HT-29 (cell line): ENCODE measurements around the gene PACSIN2. TPM values are rescaled to one million over a fixed set of nuclear protein-coding genes. Genes with fewer than 3 reads are reported as not detected.

ENCODE experiments used
- DNase-seq: peaks from one replicate; pipeline ENCODE4 v3.0.0-alpha.2; 2015; ENCODE audit warnings: low spot score
- total RNA-seq: library from RNA; depleted of rRNA; stranded (reverse); fragments of >200 nt; shearing (Covaris generic); gene quantifications from 2 replicates; pipeline ENCODE4 v1.2.3, GENCODE V29; 2014

The PACSIN2 gene
- total RNA-seq, 1 experiment from 2014 or later: 44.8 TPM

DNA sequence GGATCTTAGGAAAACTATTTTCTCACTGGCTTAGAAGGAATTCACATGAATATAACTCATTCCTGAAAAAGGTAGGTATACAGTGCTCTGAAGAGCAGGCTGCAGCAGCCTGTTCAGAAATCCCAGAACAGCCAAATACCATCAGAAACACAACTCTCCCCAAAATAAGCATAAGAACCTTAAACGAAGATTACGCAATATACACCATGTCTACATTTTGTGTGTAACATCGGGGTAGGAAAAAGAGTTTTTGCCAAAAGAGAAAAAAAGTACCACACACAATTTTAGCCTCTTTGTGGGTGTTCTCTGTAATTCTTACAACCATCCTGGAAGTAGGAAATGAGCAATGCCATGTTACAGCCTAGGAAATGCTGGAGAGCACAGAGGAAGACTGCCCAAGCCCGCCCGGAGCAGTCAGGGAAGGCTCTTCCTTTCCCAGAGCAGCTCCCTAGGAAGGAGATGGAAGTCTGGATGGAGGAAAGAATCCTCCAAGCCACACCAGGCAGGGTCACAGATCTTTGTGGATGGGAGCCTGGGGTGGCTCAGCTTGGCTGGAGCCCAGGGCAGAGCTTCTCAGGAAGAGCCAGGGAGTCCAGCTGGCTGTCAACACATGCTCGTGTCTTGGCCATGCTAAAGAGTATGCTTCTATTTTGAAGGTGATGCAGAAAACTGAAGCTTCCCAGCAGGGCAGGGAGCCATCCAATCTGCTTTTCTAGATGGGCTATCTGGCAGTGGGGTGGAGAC, 108.2 kb downstream of the PACSIN2 start:
- DNase-seq: no peak

DNA sequence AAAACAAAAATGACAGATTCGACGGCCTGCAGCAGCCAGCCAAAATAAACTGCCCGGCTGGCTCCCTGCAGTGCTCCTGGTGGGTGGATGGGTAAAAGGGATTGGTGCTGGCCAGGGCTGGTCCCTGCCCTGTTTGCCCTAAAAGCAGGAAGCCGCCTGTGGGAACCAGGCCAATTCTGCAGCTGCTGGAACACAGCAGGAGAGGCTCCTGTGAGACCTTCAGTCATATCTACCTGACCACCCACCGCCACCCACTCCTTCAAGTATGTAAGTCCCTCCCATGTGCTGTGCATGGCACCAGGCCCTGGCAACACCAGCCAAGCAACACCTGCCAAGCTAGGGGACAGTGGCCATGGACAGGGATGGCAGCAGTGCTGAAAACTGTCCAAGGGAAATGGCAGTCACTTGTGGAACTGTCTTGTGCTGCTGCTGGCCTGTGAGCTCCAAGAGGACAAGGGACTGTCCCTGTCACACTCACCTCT, 109.2 kb downstream of the PACSIN2 start:
- peak; percentile 25 for DNase-seq

DNA sequence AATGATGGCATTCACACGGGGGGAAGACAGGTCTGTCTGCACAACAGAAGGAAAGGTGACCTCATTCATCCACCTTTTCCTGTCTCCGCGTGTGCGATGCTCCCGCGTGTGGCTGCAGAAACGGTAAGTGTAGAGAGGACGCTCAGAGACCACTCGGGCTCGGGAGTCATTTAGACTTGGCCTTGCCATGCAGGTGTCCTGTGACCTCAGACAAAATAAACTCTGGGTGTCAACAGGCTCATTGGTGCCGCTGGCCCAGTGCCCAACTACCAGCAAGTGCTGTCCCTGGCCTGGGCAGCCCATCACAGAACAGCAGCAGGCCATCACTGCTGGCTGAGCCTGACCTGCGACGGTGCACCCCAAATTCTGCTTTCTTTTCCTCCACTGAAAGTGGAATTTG, 109.7 kb downstream of the PACSIN2 start:
- DNase-seq: no peak

DNA sequence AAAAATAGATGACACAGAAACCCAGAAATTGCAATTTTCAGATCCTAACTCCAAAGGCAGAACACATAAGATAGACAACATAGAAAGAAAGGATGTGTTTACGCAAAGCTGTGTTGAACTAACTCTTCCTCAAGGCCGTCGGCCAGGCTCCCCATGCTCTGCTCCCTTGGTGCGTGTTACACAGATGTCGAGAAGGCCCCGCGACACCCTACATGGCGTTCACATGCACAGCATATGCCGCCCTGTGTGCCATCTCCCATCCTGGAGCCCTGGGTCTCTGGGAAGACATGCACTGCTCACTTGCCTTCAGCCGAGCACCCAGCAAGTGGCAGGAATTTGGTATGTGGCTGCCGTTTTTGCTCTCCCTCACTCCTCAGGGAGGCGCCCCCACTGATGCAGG, 110.9 kb downstream of the PACSIN2 start:
- DNase-seq: no peak

DNA sequence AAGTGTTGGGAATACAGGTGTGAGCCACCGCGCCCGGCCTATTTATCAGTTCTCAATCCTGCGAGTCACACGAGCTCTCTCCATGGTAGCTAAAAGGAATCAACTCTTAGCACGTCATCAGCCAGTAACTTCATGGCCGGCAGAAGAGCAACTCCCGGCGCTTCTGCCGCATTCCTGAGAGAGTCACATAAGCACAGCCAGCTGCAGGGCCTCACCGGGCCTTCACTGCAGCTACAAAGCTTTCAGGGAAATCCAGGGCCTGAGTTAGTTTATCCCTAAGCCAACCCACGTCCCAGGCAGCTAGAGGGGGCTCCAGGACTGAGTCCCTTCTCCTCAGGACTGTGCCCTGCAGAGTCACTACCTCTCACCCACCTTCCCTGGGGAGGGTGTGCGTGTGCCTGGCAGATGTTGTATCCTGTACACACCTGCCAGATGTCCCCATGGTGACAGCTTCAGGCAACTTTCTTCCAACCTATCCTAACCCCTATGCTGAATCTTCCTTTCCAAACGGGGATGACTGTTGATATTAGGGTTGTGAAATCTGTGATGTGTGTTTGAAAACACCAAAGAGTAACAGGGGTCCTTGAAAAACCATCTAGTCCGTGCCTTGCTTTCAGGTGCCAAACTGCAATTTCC, 112.0 kb downstream of the PACSIN2 start:
- DNase-seq: no peak

DNA sequence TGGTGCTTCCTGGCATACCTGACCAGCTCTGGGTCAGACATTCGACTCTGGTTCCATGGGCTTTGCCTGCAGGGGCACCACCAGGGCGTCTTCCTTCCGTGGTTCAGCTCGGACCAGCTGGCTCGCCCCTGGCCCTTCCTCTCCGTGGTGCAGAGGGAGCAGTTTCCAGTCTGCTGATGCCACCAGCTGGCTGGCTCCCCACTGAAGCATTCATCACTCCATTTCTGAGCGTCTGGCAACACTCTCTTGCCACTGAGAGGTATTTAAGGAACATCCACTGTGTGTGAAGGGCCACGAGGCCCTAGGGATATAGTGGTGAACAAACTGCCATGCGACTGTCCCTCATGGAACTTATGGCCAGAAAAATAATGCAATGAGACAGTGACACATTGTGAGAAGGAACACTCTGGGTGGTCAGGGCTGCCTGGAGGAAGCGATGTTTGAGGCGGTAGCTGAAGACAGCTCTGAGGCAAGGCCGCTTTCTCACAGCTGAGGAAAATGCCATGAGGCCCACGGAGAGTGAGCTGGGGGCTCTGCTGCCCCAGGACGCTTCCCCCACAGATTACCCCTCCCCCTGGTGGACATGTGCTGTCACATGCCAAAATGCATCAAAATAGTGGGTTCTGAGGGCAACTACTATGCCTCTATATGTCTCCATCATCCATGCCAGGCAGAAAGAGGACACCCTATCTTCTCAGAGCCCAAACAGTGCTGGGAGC, 113.0 kb downstream of the PACSIN2 start:
- DNase-seq: no peak

DNA sequence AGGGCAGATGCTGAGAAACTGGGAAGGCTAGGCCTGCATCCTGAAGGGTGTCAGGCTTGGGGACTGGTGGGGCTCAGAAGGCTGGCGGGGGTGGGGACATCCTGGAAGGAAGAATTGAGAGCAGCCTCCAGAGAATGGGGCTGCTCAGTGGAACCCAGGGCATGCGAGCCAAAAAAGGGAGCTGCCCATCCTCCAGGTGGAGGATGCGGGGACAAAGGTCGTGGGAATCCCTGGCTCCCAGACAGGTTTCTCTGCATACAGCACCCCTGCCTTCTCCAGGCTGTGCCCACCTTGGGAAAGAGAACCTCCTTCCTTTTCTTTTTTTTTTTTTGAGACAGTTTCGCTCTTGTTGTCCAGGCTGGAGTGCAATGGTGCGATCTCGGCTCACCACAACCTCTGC, 117.0 kb downstream of the PACSIN2 start:
- DNase-seq: no peak

DNA sequence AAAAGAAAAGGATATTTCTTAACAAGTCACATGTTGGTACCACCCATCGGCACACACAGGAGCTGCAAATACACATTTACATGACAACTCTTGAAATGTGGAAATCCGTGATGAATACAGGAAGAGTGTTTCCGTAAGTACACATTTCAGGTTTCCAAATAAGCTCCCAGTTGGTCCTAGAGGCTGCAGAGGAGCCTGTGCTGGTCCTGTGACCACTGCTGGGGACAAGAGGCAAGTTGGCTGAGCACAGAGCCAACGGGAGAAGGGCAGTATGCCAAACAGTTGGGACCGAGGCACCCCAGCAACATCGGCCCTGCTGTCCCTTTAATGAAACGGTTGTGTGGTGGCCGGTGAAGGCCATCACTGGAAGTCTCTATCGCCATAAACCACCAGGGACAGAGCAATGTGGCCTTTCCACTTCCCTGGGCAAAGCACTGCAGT, 119.4 kb downstream of the PACSIN2 start:
- DNase-seq: no peak

DNA sequence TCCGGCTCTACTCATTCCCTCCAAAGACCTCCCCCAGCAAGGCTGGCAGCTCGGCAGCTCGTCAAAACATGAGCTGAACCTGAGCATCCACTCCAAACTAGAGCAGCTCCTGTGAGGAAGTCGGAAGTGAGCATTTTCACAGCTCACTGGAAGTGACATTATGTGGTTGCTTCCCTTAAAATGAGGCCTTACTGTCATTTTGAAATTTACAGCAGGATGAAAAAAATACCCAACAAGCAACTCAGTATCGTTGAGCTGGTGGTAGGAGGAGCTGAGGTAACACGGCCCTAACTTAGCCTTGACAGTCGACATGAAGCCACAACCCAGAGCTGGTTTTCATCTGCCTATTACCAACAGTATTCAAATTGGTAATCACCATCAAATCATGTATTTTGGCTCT, 119.9 kb downstream of the PACSIN2 start:
- DNase-seq: no peak

DNA sequence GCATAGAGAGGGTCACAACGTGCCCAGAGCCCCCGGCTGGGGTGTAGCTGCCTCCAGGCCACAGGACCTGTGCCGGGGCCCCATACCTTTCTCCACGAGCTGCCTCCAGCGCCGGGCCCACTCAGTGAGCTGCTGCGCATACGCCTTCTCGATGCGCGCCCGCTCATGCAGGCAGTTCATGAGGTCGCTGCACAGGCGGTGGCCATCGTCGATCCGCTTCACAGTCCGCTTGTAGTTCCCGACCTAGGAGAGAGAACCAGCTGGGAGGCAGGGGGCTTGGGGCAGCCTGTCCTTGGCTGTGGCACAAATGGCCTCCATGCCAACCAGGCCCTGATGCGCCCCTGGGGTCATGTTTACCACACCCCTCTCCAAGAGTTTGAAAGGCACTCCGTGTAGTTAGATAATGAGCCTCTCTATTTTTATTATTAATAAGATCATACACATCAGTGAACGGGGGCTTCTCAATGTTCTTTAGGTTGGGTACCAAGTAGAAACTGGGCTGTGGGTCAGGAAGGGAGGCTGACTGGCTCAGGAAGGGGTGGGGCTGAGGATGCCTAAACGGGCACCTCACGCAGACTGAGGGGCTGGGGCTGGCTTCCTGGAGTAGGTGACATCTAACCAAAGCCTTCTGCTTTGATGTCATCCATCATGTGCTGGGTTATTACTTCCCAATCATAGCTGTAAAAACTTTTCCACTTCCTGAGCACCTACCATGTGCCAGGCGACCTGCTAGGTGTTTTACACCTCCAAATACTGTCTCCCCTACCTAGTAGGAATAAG, 121.4 kb downstream of the PACSIN2 start:
- DNase-seq: no peak

DNA sequence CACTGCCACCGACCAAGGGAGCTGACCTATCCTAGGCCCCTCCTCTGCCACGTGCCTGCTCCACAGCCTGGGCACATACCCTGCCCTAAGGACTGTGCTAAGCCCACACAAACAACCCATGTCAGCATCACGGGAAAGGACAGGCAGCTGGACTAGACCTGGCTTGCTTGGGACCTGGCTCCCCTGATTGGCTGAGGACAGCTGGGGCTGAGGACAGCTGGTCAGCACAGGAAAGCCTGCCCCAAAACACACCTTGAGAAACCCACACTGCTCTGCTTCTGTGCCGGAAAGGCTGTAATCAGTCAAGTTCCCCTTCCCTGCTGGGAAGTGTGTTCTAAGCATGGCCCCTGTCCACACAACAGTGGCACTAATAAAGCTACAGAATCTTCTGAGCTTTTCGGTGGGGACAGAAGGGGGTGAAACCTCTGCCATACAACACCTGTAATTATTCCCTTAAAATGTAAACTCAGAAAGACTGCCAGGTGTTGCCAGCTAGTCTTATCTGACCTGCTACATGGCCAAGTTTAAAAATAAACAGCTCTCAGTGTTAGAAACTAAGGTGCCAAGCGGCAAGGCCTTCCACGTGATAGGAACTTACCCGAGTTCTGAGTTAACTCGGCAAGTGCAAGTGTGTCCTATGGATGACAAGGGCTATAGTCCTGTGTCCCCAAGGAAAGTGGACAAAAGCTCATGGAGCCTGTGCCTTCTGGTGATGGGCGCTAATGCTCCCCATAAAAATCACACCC, 122.2 kb downstream of the PACSIN2 start:
- DNase-seq: no peak

DNA sequence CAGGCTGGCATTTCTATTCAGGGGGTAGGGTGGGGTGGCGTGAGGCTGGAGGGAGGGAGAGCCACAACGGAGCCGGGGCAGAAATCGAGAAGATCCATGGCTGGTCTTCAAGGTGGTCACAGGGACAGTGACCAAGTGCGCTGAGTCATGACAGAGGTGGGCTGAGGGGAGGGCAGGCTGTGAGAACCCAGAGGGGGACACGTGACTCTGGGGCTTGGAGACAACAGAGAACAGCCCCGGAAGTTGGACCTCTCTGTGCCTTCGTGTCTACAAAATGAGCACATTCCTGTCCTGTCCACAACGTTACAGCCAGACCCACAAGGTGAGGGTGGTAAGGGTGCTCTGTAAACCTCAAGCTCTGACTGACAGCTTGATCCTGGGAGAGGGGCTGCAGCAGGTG, 122.8 kb downstream of the PACSIN2 start:
- DNase-seq: no peak

DNA sequence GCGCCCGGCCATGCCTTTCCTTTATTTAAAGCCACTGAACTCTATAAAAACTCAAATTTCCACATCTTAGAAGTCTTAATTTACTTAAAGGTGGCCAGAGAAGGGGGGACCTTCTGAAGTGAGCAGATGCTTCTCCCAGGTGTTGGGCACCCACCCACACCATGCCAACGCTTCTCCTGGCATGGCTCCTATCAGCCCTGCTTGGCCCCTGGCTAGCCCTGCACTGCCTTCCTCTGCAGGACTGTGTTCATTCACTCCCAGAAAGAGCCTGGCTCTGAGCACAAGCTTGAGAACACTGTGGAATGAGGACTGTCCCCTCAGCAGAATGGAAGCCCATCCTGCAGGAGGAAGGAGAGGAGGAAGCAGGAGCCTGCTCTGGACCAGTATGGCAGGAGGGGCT, 123.3 kb downstream of the PACSIN2 start:
- DNase-seq: no peak

DNA sequence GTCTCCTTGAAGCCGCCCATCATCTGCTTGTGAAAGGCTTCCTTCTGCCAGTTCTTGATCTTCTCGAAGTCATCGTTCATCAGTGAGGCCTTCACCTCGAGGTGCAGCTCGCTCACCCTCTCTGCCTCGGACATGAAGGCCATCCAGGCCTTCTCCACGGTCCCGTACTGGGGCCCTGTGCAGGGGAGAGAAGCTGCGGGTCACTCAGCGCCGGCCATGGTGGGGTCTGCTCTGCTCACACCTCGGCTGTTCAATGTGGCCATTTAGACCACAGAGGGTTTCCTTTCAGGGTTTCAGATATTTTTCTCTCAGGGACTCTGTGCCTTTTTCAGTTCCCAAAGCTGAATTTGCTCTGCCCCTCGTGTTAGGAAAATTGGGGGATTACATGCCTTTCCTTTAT, 123.9 kb downstream of the PACSIN2 start:
- no peak for DNase-seq

DNA sequence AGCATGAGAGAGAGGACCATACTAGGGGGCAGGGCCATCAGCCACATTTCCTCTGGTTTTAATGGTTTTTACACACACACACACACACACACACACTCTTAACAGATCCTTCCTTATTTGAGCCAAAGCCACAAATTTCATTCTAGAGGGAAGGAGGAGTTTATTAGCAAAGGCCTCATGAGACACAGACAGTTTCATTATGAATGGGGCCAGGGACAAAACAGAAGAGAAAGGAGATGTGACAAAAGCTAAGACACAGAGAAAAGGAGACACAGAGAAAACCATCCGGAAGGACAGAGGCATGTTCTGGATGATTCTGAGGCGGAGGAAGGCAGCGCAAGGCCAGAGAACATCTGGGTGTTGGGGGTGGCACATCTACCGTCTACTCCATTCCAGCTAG, 125.6 kb downstream of the PACSIN2 start:
- no peak for DNase-seq

DNA sequence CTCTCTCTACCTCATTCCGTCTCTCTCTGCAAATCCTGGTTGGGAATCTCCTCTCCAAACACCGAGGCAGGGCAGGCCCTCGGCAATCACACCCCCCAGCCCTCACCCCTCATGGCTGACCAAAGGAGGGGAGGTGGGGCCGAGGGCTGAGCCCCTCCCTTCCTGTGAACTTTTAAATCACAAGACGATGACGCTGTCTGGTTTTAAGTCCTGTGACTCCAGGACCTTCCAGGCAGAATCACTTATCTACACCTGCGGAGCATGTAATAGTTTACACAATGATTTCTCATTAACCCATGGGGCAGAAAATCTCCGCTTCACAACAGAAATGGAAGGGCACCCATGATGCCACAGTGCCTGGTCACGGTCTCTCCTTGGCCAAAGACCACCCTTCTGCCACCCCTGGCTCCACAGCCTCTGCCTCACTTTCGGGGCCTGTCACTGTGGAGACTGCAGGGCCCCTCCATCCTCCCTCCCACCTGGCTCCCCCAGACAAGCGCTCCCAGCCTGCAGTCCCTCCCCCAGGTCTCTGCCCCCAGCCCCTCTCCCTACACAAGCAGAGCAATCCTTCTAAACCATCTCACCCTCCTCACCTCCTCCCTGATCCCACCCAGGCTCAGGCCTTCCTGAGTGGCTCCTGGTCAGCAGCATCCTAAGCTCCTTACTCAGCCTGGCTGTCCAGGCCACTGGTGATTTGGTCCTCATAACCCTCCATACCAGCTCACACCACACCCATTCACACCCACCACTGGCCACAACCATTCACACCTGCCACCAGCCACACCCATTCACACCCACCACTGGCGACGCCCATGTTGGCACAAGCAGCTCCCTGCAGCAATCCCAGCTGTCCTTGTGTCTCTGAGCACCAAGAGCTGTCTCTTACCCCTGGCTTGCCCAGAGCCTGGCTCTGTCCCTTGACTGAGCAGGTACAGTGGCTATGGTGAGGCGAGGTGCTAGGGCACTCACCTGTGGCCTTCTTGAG, 127.1 kb downstream of the PACSIN2 start:
- DNase-seq: no peak

DNA sequence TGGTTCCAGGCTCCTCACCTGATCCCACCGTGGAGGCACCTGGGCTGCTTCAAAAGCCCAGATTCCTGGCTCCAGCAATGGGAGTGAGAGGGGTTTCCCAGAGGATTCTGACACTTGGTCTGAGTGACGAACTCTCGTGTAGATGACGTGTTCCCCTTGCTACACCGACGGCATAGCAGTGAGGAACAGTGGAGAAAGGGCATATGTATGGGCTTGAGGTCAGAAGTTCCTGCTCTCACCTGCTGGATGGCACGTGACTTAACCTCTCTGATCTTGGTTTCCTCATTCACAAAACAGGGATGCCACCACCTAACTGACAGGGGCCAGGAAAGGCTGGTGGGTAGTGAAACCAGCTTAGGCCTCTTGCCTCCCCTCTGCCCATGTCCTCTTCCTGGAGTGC, 127.8 kb downstream of the PACSIN2 start:
- DNase-seq: no peak

DNA sequence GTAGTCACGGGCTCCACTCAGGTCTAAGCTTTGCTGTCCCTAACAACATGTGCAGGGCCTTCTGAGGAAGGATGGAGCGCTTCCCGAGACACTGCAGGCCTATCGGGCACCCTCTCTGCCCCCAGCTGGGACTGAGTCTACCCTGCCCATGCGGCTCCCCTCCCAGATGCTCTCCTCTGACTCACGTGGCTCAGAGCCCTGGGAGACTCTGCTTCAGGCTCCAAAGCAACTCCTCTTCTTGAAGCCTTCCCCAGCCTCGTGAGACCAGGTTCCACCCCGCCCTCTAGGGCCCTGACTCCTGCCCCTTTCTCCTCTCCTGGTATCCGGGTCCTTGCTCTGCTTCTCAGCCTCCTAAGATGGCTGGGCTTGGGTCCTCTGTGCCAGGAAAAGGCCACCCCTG, 129.5 kb downstream of the PACSIN2 start:
- no peak for DNase-seq

DNA sequence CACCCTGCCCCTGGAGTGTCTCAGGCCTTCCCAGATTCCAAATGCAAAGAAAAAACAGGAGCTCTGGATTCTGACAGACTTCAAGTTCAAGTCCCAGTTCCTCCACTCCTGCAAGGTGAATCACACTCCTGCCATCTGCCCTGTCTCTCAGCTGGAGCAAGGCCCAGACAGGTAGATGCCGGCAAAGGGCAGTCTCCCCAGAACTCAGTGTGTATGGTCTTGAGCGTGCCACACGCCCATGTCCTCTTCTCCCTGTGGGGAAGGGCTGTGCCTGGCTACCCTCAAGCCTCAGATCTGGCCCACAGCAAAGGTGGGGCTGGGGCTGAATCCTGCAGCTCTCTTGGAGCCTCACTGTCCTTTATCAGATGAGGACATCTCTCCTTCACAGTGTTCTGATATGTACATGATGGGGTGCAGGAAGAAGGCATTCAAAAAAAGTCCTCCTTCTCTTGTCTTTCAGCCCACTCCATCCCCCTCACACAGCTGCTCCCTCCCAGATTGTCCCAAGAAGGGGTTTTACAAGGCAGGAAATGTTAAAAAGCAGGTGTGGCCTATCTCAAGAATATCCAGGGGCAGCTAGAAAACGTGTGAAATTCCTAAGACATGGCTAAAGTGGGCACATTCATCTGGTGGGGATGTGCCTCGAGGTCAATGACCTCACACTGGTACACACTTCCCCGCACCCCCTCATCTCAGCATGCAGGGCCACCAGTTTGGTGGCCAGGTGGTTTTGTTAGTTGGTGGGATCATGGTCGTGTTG, 130.2 kb downstream of the PACSIN2 start:
- no peak for DNase-seq
